BJ (cell line): ENCODE results near the gene MEP1A. TPM values are rescaled to one million over a fixed set of nuclear protein-coding genes. Genes with fewer than 3 reads are reported as not detected.
"Not testable (repeated sequence)": the region's sequence is repeated elsewhere in the genome, so short reads cannot be mapped to it uniquely, and the experiment has no call there.

Source experiments
- CTCF ChIA-PET: fragments of 350-600 bp; formaldehyde crosslinking; extraction: SDS; loops from one replicate; lab custom pipeline; 2021; ENCODE audit warnings: antibody characterized with exemption, inconsistent platforms; lab: Yijun Ruan, JAX
- POLR2A ChIA-PET: fragments of 300-600 bp; sonication (Branson Sonifier 250); formaldehyde crosslinking; extraction: SDS; loops from one replicate; lab custom pipeline; 2021; ENCODE audit warnings: antibody characterized with exemption; lab: Charles Lee
- DNase-seq: peaks from one replicate; pipeline ENCODE4 v3.0.0-alpha.2; 2011; ENCODE audit warnings: low read depth
- H3K27me3 ChIP-seq: 2 replicates; pipeline ENCODE4 v1.6.0; 2011; ENCODE audit warnings: low read length; ENCODE audit not compliant: control insufficient read depth, insufficient read depth
- H3K36me3 ChIP-seq: 2 replicates; pipeline ENCODE4 v1.5.1; 2011; ENCODE audit warnings: low read length; ENCODE audit not compliant: control insufficient read depth, insufficient read depth
- H3K4me3 ChIP-seq: 2 replicates; pipeline ENCODE4 v1.5.1; 2011; ENCODE audit warnings: low read depth, mild to moderate bottlenecking, control low read depth, low read length
- polyA plus RNA-seq: library from polyadenylated mRNA; depleted of rRNA; stranded (reverse); fragments of >200 nt; gene quantifications from 2 replicates; pipeline ENCODE4 v1.2.3, GENCODE V29; 2011
- TF ChIP-seq, protein P1 (sequence below): IDR thresholded peaks from 2 replicates; pipeline ENCODE4 v1.5.1; 2011; ENCODE audit warnings: low read depth, mild to moderate bottlenecking, control low read depth, inconsistent platforms, low read length, moderate library complexity; ENCODE audit not compliant: insufficient read depth

The MEP1A gene
- polyA plus RNA-seq, 1 experiment: not detected

- no peak for DNase-seq
- TF ChIP-seq, protein P1, sequence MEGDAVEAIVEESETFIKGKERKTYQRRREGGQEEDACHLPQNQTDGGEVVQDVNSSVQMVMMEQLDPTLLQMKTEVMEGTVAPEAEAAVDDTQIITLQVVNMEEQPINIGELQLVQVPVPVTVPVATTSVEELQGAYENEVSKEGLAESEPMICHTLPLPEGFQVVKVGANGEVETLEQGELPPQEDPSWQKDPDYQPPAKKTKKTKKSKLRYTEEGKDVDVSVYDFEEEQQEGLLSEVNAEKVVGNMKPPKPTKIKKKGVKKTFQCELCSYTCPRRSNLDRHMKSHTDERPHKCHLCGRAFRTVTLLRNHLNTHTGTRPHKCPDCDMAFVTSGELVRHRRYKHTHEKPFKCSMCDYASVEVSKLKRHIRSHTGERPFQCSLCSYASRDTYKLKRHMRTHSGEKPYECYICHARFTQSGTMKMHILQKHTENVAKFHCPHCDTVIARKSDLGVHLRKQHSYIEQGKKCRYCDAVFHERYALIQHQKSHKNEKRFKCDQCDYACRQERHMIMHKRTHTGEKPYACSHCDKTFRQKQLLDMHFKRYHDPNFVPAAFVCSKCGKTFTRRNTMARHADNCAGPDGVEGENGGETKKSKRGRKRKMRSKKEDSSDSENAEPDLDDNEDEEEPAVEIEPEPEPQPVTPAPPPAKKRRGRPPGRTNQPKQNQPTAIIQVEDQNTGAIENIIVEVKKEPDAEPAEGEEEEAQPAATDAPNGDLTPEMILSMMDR: no peak
- H3K36me3 ChIP-seq: no peaks in the 10 kb centered on the region
- ChIA-PET POLR2A (no interaction called here), CTCF (no interaction called here)
- H3K4me3 ChIP-seq: no peak overlapping the region
- no peaks in the 10 kb centered on the region for H3K27me3 ChIP-seq
Observed at GRCh38 chr6:46764961-46765360, 28.2 kb upstream of the MEP1A start.

GRCh38 chr6:46772016-46772415, 21.2 kb upstream of the MEP1A start:
- Histone ChIP-seq H3K4me3 (no peak overlapping the region), H3K27me3 (no peaks in the 10 kb centered on the region), H3K36me3 (no peaks in the 10 kb centered on the region)
- TF ChIP-seq, protein P1: no peak
- POLR2A ChIA-PET: no interaction called here
- no peak for DNase-seq
- CTCF ChIA-PET: no interaction called here

DNA sequence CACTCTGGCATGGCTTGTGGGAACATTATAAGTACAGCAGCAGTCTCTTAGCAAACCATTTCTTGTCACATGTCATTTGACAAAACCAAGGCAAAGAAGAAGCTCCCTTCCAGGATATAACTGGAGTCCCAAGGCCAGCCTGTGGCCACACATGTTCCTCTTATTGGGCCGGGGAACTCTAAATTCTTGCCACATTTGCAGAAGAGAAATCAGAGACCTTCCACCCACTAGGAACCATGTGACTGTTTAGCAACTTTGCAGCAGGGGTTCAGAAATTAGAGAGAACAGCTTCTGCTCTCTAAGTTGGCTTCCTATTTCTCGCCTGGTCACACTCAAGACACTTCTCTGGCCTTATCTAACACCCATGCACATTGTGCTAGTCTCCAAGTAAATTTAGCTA, 20.4 kb upstream of the MEP1A start:
- ChIA-PET CTCF (no interaction called here), POLR2A (no interaction called here)
- Histone ChIP-seq H3K27me3 (no peaks in the 10 kb centered on the region), H3K36me3 (no peaks in the 10 kb centered on the region), H3K4me3 (no peak overlapping the region)
- no peak for DNase-seq
- TF ChIP-seq, protein P1: no peak

- no peaks in the 10 kb centered on the region for H3K27me3 ChIP-seq
- DNase-seq: no peak
- TF ChIP-seq, protein P1: no peak
- no peaks in the 10 kb centered on the region for H3K36me3 ChIP-seq
- POLR2A ChIA-PET: no interaction called here
- CTCF ChIA-PET: no interaction called here
- no peak overlapping the region for H3K4me3 ChIP-seq
Observed at GRCh38 chr6:46773201-46773855, 19.9 kb upstream of the MEP1A start.

GRCh38 chr6:46774736-46775135, 18.5 kb upstream of the MEP1A start:
- POLR2A ChIA-PET, H3K4me3 ChIP-seq: not testable (repeated sequence)
- CTCF ChIA-PET: interaction anchor here (0.8 kb wide), 1 partner anchor 12 kb away, joined by 3 read pairs; no protein-coding TSS in a partner anchor

More at GRCh38 chr6:46774736-46775135, 18.5 kb upstream of the MEP1A start:
- not testable (repeated sequence) for H3K36me3 ChIP-seq, DNase-seq, H3K27me3 ChIP-seq
